ENCODE results near the gene ZNF607. TPM values are rescaled to one million over a fixed set of nuclear protein-coding genes. Genes with fewer than 3 reads are reported as not detected.
A peak's percentile ranks its signal among the peaks of the same experiment; 100 is the strongest.
"Not testable (repeated sequence)": the region's sequence is repeated elsewhere in the genome, so short reads cannot be mapped to it uniquely, and the experiment has no call there.

The ZNF607 gene
- total RNA-seq, 6 experiments from 2014 or later, result 2.1 to 5.1 (median 3.5) TPM

GRCh38 chr19:37695144-37695899 is 24.2 kb downstream of the ZNF607 start:
- no peak for DNase-seq
- no peaks in the 10 kb centered on the region for H3K27me3 Mint-ChIP-seq (ENCODE audit: insufficient read depth)
- H3K4me3 Mint-ChIP-seq, result no peak overlapping the region
- H3K36me3 Mint-ChIP-seq (ENCODE audit: low read depth), result peaks cover 53% of the 10 kb centered on the region
- no peaks in the 10 kb centered on the region; the same call in 1 of the 2 replicates for H3K4me1 Mint-ChIP-seq (ENCODE audit: low read depth)
- peaks cover 76% of the 10 kb centered on the region for H3K9me3 Mint-ChIP-seq
- no peak overlapping the region for H3K27ac Mint-ChIP-seq
- TF ChIP-seq CTCF (IDR thresholded peaks at IDR 0.05), result no peak

- Mint-ChIP-seq H3K36me3 (ENCODE audit: low read depth) (peaks cover 30% of the 10 kb centered on the region), H3K27me3 (ENCODE audit: insufficient read depth) (no peaks in the 10 kb centered on the region), H3K4me3 (no peak overlapping the region), H3K9me3 (peaks cover 66% of the 10 kb centered on the region), H3K4me1 (ENCODE audit: low read depth) (no peaks in the 10 kb centered on the region; the same call in 1 of the 2 replicates), H3K27ac (no peak overlapping the region)
- no peak for DNase-seq
- TF ChIP-seq CTCF (IDR thresholded peaks at IDR 0.05), result no peak
Measured at GRCh38 chr19:37692956-37693620, 26.5 kb downstream of the ZNF607 start.

- H3K4me3 Mint-ChIP-seq, result peak overlapping the region; percentile 86
- peaks cover 19% of the 10 kb centered on the region for H3K36me3 Mint-ChIP-seq (ENCODE audit: low read depth)
- peak; percentile 69 for DNase-seq
- no peak; the same call in 1 of the 2 replicates for TF ChIP-seq CTCF (IDR thresholded peaks at IDR 0.05)
- H3K9me3 Mint-ChIP-seq, result peaks cover 62% of the 10 kb centered on the region
- no peaks in the 10 kb centered on the region for H3K27me3 Mint-ChIP-seq (ENCODE audit: insufficient read depth)
- H3K27ac Mint-ChIP-seq, result peak overlapping the region; percentile 76; the same call in 1 of the 2 replicates
- H3K4me1 Mint-ChIP-seq (ENCODE audit: low read depth), result no peaks in the 10 kb centered on the region; the same call in 1 of the 2 replicates
Measured at GRCh38 chr19:37691881-37692504, 27.6 kb downstream of the ZNF607 start.

- no peak for TF ChIP-seq CTCF (IDR thresholded peaks at IDR 0.05)
- no peak for DNase-seq
- Mint-ChIP-seq H3K9me3 (peaks cover 43% of the 10 kb centered on the region), H3K27ac (no peak overlapping the region), H3K4me1 (ENCODE audit: low read depth) (no peaks in the 10 kb centered on the region), H3K4me3 (no peak overlapping the region), H3K27me3 (ENCODE audit: insufficient read depth) (no peaks in the 10 kb centered on the region), H3K36me3 (ENCODE audit: low read depth) (peaks cover 12% of the 10 kb centered on the region; the same call in 1 of the 2 replicates)
Measured at GRCh38 chr19:37683520-37683919, 36.0 kb downstream of the ZNF607 start.

GRCh38 chr19:37669450-37669914 is 50.1 kb downstream of the ZNF607 start:
- Mint-ChIP-seq H3K36me3 (ENCODE audit: low read depth) (peaks cover 18% of the 10 kb centered on the region), H3K4me1 (ENCODE audit: low read depth) (no peaks in the 10 kb centered on the region), H3K27ac (no peak overlapping the region), H3K4me3 (no peak overlapping the region), H3K9me3 (peaks cover 92% of the 10 kb centered on the region), H3K27me3 (ENCODE audit: insufficient read depth) (no peaks in the 10 kb centered on the region)
- TF ChIP-seq CTCF (IDR thresholded peaks at IDR 0.05), result no peak
- no peak for DNase-seq

- peaks cover 23% of the 10 kb centered on the region for H3K4me1 Mint-ChIP-seq (ENCODE audit: low read depth)
- H3K9me3 Mint-ChIP-seq, result peaks cover 48% of the 10 kb centered on the region
- peaks cover 32% of the 10 kb centered on the region for H3K36me3 Mint-ChIP-seq (ENCODE audit: low read depth)
- not testable (repeated sequence) for DNase-seq; H3K27ac Mint-ChIP-seq; H3K27me3 Mint-ChIP-seq (ENCODE audit: insufficient read depth)
- peak overlapping the region; percentile 87 for H3K4me3 Mint-ChIP-seq
Measured at GRCh38 chr19:37657157-37657556, 62.4 kb downstream of the ZNF607 start.
